Stimulated activated CD4-positive, alpha-beta T cell treated with anti-CD3 and anti-CD28 coated beads, Interleukin-15, amount 100 ng/mL, for 24 hours (primary cell): ENCODE data around the gene CDC42EP4.
A peak's percentile ranks its signal among the peaks of the same experiment; 100 is the strongest.

Experiments
- DNase-seq: peaks from one replicate; pipeline ENCODE4 v3.0.0-alpha.2; 2020

Gene CDC42EP4

GRCh38 chr17:73293480-73293911 is 18.3 kb downstream of the CDC42EP4 start:
- no peak for DNase-seq

GRCh38 chr17:73293031-73293430 is 18.8 kb downstream of the CDC42EP4 start:
- DNase-seq: no peak

GRCh38 chr17:73292031-73292531 is 19.7 kb downstream of the CDC42EP4 start:
- DNase-seq: no peak

- peak; percentile 7 for DNase-seq
Observed at GRCh38 chr17:73291260-73291801, 20.5 kb downstream of the CDC42EP4 start.

- DNase-seq: no peak
Observed at GRCh38 chr17:73290399-73291259, 21.2 kb downstream of the CDC42EP4 start.

GRCh38 chr17:73289549-73290254 is 22.1 kb downstream of the CDC42EP4 start:
- no peak for DNase-seq

GRCh38 chr17:73288534-73289302 is 23.1 kb downstream of the CDC42EP4 start:
- DNase-seq: no peak

- DNase-seq: no peak
Observed at GRCh38 chr17:73286863-73287296, 24.9 kb downstream of the CDC42EP4 start.

- DNase-seq: no peak
Observed at GRCh38 chr17:73285916-73286862, 25.6 kb downstream of the CDC42EP4 start.

- DNase-seq: no peak
Observed at GRCh38 chr17:73285603-73285908, 26.2 kb downstream of the CDC42EP4 start.

- DNase-seq: no peak
Observed at GRCh38 chr17:73284906-73285602, 26.7 kb downstream of the CDC42EP4 start.

- no peak for DNase-seq
Observed at GRCh38 chr17:73284354-73284753, 27.4 kb downstream of the CDC42EP4 start.

- no peak for DNase-seq
Observed at GRCh38 chr17:73283841-73284282, 27.9 kb downstream of the CDC42EP4 start.

GRCh38 chr17:73283250-73283649 is 28.6 kb downstream of the CDC42EP4 start:
- DNase-seq: no peak

GRCh38 chr17:73282629-73283028 is 29.2 kb downstream of the CDC42EP4 start:
- no peak for DNase-seq

- no peak for DNase-seq
Observed at GRCh38 chr17:73281928-73282327, 29.9 kb downstream of the CDC42EP4 start.

GRCh38 chr17:73280191-73280590 is 31.6 kb downstream of the CDC42EP4 start:
- no peak for DNase-seq

- DNase-seq: no peak
Observed at GRCh38 chr17:73279704-73280103, 32.1 kb downstream of the CDC42EP4 start.

GRCh38 chr17:73278465-73279453 is 33.0 kb downstream of the CDC42EP4 start:
- no peak for DNase-seq

- DNase-seq: no peak
Observed at GRCh38 chr17:73278049-73278464, 33.7 kb downstream of the CDC42EP4 start.
